ENCODE measurements around the gene PDE4D.

DNA sequence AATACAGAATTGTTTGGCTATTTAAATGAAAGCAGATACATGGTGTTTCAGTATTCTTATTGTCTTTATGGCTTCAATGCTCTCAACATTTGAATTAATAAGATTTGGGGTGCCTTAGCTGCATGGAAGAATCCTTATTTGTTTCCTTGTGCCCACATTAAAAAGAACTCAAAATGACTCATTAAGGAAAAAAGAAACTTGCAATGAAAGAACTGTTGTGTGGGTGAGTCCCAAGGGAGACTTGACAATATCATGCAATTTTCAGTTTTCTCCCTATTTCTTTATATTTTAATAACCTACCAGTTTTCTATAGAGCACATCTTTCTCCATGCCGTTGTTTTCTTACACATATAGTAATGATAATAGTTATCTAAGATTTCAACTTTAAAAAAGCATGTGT is 404.0 kb downstream of the PDE4D start:
- TF ChIP-seq POLR2AphosphoS5 (IDR thresholded peaks at IDR 0.05; ENCODE audit: low read depth, low read length) (no peak), POLR2A (IDR thresholded peaks at IDR 0.05; ENCODE audit: low read depth, low read length) (no peak)
